CD4-positive, alpha-beta T cell treated with Interleukin-17A for 1 hour (primary cell): ENCODE results near the gene SCIN.
"Not testable (repeated sequence)": the region's sequence is repeated elsewhere in the genome, so short reads cannot be mapped to it uniquely, and the experiment has no call there.

Experiments
- DNase-seq: peaks from one replicate; pipeline ENCODE4 v3.0.0-alpha.2; 2020

SCIN gene

DNA sequence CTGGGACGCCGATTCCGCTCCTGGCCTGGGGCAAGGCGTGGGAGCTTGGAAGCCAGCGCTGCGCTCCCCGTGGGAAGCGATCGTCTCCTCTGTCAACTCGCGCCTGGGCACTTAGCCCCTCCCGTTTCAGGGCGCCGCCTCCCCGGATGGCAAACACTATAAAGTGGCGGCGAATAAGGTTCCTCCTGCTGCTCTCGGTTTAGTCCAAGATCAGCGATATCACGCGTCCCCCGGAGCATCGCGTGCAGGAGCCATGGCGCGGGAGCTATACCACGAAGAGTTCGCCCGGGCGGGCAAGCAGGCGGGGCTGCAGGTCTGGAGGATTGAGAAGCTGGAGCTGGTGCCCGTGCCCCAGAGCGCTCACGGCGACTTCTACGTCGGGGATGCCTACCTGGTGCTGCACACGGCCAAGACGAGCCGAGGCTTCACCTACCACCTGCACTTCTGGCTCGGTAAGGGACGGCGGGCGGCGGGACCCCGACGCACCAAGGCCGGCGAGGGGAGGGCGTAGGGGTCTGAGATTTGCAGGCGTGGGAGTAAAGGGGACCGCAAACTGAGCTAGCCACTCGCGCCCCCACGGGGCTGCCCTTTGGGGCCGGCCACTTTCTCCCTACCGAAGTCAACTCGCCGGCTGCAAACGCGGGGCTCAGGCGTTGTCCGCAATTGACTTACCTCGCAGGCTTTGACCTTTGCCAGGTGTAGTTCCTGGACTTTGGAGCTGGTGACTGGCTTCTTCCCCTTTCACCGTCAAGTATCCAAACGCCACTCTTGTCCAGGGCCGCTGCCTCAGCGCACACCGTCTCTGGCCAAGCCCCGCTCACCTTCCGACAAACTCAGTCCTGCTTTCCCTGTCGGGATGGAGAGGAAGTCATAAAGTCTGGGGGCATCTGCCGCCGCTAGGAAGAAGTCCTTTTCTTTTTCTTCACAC lies at the start of gene SCIN:
TSS of gene SCIN (plus strand) at position 187 of the 928 bp plus-strand sequence. CDS start at position 254, 67 bp downstream.
- no peak for DNase-seq

DNA sequence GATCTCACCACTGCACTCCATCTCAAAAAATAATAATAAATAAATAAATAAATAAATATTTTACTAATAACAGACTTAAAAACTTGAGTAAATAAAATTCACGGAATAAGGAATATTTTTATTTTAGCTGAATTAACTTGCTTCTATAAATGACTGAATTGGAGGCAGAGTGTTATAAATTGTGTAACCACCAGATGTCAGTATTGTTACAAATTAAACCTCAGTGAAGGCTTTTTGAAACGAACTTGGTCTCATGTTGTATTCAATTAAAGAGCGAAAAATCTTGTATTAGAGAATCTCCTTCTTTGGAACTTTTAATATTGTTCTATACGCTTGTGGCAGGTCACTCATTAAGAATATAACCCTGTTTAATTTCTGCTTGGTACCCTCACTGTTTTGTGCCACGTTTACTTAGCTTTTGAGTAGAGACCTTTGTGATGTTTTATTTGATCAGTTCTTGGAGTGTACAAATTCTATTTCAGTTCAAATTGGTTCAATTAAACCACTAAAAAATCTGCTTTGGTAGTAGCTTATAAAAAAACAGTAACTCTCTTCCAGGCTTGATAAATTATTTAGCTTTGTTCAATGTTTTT lies 45.6 kb upstream of the SCIN start:
- peak; percentile 49 for DNase-seq

DNA sequence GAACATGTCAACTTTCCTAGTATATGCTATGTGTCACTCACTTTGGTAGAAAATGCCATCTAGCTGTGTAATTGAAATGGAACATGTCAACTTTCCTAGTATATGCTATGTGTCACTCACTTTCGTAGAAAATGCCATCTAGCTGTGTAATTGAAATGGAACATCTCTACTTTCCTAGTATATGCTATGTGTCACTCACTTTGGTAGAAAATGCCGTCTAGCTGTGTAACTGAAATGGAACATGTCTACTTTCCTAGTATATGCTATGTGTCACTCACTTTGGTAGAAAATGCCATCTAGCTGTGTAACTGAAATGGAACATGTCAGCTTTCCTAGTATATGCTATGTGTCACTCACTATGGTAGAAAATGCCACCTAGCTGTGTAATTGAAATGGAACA lies 43.8 kb upstream of the SCIN start:
- DNase-seq, result not testable (repeated sequence)

DNA sequence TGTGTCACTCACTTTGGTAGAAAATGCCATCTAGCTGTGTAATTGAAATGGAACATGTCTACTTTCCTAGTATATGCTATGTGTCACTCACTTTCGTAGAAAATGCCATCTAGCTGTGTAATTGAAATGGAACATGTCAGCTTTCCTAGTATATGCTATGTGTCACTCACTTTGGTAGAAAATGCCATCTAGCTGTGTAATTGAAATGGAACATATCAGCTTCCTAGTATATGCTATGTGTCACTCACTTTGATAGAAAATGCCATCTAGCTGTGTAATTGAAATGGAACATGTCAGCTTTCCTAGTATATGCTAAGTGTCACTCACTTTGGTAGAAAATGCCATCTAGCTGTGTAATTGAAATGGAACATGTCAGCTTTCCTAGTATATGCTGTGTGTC lies 42.9 kb upstream of the SCIN start:
- not testable (repeated sequence) for DNase-seq

DNA sequence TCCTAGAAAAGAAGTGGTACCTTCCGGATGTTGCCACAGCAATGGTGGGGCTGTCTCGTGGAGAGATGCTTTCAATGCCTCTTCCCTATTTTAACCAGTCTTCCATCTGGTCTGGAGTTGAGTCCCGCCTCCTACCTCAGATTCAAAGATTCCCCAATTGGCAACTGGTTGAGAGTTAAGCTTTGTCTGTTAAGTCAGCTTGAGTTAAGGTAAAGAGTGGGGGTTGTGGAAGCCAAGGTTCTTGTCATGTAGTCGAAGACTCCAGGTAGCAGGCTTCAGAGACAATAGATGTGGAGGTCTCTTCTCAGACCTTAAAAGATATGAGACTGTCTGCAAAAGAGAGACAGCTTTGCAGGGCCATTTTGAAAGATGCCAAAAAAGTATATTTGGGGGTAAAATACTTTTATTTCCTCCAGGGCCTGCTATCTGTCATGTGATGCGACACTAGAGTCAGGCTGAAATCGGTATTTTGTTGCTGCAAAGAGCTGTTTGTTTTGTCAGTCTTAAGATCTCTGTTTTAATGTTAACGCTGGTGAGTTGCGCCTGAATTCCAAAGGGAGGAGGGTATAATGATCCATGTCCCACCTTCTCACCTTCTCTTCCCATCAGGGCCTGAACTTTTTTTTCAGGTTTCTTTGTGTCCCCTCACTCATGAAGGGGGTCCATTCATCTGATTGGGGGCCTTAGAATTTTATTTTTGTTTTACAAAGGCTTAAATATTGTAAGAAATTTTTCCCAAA lies 40.4 kb upstream of the SCIN start:
- DNase-seq, result no peak

DNA sequence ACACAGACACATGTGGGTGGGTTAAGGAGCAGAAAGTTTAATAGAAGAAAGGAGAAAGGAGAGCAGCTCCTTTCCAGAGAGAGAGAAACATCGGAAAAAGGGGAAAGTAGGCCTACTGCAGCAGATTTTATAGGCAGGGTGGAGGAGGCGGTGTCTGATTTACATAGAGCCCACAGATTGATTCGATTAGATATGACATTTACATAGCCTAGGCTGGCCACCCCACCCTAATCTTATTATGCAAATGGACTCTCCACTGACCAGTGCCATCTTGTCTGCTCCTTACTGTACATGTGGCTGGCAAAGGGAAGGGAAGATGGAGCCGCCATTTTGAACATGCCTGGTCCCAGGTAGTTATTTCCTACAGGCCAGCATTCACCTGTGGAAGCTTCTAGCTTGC lies 38.7 kb upstream of the SCIN start:
- DNase-seq, result no peak

DNA sequence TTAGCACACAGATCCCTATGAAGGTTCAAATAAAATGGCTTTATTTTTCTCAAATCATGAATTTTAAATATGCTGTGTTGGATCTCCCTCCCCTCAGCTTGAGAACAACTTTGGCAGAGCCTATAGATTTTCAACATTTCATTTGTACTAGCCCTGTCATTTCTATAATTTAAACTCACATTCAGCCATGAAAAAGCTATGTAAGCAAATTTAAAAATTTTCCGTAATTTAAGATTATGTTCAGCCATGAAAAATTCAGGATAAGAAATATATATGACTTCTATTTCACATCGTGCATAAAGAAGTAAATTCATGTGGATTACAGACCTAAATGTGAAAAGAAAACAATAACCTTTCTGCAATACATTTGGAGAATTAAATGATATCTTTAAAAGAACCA lies 36.5 kb upstream of the SCIN start:
- no peak for DNase-seq

DNA sequence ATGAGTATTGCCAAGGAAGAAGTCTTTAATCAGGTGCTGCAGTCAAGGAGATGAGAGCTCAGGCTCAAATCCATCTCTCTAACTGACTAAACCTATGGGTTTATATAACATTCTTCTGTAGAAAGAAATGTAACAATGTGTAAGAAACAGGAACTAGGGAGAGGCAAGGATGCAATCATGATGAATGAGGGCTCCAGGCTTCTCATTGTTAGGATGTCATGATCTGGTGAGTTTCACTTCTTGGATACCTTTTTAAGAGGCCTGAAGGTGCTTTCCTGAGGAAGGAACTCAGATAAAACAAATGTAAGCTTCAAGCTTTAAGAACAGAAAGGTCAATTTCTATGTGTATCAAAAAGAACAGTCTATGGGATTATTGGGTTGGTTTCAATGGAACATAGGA lies 30.8 kb upstream of the SCIN start:
- no peak for DNase-seq

DNA sequence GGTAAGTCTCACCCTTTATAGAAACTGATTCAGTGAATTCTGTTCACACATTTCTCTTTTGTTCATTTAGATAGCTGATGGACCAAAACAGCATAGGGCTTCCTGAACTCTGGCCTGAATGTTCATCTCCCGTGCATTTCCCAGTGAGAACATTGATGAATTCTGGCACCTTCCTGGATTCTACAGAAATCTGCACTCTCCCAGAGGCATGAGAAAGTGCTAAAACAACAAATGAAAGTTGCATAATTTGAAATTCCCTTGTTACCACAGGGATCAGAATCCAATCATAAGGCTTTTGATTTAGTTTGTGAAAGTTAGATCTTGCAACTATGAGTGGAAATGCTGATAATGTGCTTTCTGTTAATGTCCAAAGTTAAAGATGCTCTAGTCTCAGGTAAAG lies 29.7 kb upstream of the SCIN start:
- DNase-seq, result no peak

DNA sequence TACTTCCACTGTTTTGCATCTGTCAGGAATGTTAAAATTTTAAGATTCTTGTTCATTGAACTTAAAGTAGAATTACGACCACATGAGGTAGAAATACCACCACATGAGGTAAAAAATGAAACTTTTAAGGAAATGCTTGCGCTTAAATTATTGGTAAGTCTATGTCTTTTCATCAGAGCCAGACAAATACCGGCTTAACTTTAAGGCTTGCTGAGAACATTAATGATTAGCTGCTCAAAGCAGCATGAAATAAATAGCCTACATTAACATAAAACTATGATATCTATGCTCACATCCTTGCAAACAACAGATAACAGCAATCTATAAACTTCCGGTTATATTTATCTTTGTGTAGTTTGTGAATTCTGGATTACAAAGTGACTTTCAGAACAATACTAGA lies 26.9 kb upstream of the SCIN start:
- no peak for DNase-seq

DNA sequence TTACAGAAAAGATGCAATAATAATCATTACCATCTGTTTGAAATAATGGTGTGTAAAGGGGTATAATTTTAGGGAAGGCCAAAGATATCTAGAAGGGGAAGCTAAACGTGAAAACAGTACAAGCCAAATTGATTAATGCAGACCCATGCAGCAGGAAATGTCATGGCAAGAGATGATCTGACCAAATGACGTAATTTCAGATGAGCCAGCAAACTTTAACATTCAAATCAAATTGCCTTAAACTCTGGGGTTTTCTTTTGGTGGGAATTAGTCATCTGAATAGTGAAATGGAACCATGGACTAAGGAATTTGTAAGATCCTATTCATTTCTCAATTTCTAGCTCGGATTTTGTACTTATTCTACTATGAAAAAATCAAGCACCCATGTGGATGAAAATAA lies 21.4 kb upstream of the SCIN start:
- no peak for DNase-seq

DNA sequence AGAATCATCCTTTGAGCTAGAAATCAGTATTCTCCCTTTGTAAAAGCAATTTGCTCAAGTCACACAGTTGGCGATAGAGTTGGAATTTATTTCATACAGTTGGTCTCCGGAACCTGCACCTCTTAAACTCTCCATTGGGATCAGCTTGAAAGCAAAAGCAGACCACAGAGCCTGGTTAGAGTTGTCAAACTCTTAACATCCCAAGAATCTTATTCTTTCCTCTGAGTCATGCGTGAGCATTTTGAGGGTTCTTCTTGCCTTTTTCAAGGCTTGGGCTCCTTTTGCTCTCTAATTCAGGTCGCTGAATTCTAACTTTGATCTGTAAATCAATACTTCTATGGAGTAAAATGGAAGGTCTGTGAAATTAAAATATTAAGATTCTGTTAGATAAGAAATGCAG lies 19.6 kb upstream of the SCIN start:
- no peak for DNase-seq

DNA sequence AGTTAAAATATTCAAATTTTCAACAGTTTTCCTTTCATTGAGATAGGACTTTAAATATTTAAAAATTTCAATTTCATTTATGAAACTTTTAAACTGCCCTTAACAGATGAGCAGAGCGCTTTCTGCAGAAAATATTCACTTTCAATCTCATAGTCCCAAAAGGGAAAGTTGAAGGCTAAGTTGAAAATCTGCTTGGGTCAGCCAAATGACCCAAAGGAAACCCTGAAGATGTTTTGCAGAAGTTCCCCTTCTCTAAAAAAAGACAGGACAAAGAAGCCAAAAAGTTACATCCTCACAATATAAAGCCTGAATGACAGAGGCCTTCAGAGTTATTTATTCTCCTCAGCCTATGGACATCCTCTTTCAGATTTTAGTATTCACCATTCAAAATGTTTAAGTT lies 17.6 kb upstream of the SCIN start:
- DNase-seq, result no peak

DNA sequence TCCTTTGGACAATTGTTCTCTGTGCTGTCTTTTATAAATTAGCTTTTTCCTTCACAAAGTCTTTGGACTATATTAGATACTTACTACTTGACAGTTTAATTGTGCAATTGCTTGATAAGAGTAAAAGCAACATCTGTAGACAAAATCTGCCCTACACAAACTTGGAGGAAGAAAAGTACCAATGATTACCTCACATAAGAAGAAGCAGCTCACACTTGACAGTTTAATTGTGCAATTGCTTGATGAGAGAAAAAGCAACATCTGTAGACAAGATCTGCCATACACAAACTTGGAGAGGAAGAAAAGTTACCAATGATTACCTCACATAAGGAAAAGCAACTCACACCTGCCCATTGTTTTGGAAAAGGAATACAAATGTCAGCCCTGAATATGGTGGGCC lies 17.1 kb upstream of the SCIN start:
- DNase-seq, result no peak

DNA sequence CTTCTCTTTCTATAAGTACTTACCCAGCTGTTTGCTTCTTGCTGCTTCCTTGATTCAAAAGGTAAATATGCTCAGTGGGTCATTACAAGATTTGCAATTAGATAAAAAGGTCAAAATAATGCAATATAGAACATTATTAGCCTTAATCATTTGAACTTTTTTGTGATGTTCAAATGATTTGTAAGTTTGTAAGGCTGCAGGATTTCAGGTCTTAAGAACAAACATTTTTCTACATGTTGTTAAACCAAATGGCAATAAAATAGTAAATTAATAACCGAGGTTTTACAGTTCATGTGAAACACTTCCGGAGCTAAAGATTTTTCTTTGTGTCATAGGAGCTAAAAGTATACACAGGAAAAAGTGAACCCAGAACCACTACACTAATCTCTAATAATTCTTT lies 16.2 kb upstream of the SCIN start:
- no peak for DNase-seq

DNA sequence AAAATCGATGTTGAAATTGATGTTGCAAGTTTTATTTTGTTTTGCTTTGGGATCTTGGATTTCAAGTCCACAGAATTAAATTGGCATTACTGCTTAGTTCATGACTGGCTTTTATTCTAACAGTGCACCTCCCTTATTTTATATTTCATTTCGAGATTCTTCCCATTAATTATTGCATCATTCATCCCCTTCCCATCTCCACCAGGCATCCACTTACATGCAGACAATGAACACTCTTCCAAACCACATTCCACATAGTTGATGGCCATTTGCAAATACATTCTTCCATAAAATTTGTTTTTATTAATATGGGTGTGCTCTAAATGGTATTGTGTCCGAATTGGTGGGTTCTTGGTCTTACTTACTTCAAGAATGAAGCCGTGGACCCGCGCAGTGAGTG lies 15.6 kb upstream of the SCIN start:
- DNase-seq, result no peak

DNA sequence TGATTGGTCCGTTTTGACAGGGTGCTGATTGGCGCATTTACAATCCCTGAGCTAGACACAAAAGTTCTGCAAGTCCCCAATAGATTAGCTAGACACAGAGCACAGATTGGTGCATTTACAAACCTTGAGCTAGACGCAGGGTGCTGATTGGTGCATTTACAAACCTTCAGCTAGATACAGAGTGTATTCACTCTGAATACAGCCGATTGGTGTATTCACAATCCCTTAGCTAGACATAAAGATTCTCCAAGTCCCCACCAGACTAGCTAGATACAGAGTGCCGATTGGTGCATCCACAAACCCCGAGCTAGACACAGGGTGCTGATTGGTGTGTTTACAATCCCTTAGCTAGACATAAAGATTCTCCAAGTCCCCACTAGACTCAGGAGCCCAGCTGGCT lies 14.8 kb upstream of the SCIN start:
- DNase-seq, result peak; percentile 31

DNA sequence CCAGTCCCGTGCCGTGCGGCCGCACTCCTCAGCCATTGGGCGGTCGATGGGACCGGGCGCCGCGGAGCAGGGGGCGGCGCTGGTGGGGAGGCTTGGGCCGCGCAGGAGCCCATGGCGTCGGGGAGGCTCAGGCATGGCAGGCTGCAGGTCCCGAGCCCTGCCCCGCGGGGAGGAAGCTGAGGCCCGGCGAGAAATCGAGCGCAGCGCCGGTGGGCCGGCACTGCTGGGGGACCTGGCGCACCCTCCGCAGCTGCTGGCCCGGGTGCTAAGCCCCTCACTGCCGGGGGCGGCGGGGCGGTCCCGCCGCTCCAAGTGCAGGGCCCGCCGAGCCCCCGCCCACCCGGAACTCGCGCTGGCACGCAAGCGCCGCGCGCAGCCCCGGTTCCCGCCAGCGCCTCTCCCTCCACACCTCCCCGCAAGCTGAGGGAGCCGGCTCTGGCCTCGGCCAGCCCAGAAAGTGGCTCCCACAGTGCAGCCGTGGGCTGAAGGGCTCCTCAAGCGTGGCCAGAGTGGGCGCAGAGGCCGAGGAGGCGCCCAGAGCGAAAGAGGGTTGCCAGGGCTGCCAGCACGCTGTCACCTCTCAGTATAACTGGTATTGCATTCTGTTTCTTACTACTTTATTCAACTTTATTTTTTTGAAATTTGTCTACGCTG lies 14.3 kb upstream of the SCIN start:
- peak; percentile 14 for DNase-seq

DNA sequence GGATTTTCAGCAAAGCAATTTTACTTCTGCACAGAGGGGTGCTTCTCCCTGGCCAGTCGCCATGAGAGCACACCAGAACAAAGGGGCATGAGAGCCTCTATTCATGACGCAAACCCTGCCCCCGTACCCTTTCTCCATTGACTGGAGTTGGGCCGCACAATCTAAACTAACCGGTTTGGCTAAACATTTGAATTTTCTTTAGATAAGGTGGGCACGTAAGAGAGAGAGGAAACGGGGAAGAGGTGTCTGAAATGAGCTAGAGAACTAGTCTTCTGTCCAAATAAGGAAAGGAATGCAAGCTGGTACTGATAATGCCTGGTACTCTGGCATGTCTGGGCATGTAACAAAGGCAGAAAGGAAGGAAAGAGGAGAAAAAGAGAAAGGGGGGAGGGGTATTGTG lies 13.2 kb upstream of the SCIN start:
- DNase-seq, result no peak

DNA sequence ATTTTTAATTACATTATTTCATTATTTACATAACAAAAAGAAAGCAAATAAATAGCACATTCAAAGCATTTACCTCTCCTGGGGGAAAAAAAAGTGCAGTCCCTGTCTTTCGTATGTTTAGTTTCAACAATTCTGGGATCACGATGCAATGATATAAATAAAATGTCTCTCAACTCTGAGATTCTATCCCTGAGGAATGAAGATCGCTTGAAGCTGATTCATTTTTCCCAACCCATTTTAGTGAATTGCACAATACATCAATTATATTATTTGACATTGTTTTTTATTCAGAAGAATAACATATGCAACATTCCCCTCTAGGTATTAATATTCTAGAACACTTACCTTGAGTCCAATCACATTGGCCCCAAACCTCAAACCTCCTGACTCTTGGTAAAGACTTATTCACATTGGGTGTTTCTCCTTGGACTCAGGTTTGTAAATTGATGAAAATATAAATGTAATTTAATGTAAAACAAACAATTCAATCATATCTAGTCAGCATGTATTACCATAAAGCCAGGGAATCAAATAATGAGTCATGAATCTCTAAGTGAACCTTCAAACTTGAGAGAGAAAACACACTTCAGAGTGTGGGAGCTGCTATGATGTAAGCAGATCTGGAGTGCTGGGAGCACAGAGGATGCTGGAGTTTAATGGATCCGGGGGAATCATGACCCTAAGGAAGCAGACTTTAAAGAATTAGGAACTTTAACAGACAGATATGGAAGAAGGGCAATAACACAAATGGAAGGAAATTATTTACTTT lies 5.3 kb upstream of the SCIN start:
- no peak for DNase-seq

DNA sequence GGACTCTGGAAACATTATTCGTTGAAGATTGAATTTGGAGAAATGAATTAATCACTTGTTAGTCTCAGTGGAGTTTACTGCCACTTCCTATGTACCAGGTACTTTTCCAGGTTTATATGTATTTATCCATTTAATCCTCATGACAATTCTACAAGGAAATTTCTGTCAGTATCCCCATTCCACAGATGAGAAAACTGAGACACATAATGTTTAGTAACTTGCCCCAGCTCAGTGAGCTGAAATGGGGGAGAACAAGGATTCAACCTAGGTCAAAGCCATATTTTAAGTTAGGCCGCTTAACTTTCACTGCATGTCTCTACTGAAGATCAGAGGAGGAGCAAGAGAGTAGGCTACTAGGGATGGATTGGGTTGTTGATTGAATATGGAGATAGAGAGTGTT lies 4.6 kb upstream of the SCIN start:
- DNase-seq, result no peak

DNA sequence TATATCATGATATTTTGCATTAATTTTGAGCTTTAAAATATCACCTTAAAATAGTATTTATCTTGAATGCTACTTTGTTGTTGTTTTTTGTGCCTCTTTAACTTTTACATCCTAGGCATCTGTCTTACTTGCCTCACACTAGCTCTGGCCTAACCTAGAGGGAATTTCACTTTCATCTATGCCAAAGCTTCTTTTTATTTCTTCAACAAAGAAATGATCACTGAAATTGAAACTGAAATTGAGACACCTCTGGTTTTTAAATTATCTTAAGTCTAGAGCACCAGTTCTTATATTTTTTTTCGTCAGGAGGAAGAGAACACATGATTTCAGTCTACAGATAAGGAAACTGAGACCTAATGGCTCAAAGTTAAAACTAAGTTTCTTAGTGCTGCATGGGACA lies 3.5 kb upstream of the SCIN start:
- DNase-seq, result no peak

DNA sequence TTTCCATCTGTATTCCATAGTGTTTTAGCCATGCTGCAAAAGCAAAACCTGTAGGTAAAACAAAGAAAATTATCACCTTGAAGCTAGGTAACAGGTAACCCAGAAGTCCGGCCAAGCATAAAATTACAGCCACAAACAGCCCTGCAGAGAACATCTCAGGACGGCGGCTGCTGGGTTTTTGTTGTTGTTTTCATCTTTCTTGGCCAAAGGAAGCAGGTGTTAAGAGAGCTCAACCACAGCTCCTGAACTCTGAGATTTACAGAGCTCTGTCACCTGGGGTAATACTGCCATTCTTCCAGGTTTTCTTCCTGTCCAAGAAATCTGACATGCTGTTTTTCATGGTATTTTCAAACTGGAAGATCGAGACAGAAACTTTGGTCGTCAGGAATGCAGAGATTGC lies 847 bp upstream of the SCIN start:
- no peak for DNase-seq
